Ramos (cell line): ENCODE results near the gene POLN.
"Not testable (repeated sequence)": the region's sequence is repeated elsewhere in the genome, so short reads cannot be mapped to it uniquely, and the experiment has no call there.

Source experiments
- in situ Hi-C: fragments of 300-500 bp; cut with MboI; formaldehyde crosslinking; loops from one replicate; pipeline ENCODE4 v1.14.3; 2022; ENCODE audit warnings: low sequenced_read_pairs; ENCODE audit not compliant: unreplicated experiment

The POLN gene

GRCh38 chr4:2172627-2173231, 69.2 kb downstream of the POLN start:
- in situ Hi-C loops = no loop called here

DNA sequence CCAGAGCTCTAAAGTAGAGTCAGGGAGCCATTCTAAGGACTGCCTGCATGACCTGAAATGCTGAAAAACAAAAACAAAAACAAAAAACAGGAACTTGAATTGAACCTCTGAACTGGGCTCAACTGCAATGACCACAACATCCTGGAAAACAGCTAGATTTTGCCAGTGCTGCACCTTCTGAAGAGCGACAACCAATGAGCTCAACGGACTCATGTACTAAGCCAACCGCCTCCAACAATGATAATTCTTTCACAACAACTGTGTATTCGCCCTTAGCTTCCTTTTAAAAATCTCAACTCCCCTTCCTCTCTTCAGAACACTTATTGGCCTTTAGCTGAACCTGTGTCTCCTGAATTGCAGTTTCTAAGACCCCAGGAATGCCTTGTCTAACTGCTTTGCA, 69.8 kb downstream of the POLN start:
- in situ Hi-C loops = no loop called here

DNA sequence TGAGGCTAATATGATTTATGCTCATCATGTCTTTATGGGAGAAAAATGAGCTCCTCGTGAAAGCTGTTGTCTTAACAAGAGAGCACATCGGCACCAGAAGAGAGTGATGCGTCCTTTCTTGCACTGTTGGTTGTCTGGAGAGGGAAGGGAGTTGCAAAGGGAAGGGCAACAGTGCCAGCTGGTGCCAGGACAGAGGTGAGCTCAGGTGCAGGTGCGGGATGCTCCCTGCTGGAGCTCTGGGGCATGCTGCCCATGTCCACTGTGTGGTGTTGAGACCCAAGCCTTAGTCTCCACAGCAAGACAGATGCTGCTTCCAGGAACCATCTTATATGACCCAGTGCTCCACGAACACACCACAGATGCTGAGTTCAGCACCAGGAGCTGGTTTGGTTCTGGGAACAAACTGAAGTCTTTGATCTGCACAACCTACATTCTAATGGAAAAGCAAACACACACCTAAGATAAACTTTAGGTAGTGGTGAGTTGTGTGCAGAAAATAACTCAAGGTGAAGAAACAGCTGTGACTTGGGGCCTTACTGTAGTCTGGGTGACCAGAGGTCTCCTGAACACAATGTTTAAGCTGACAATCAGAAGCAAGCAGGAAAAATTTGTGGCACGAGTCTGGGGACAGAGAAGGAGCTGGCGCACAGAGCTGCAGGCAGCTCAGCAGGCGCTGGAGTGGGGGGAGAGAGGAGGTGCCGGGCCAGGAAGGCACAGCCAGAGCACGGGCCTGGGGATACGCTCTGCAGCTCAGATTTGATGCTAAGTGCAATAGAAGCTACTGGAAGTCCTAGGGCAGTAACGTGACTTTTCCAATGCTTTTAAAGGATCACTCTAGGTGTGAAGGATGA, 73.2 kb downstream of the POLN start:
- in situ Hi-C loops = no loop called here

- in situ Hi-C loops = no loop called here
These were observed 75.7 kb downstream of the POLN start for GRCh38 chr4:2166253-2166652.

DNA sequence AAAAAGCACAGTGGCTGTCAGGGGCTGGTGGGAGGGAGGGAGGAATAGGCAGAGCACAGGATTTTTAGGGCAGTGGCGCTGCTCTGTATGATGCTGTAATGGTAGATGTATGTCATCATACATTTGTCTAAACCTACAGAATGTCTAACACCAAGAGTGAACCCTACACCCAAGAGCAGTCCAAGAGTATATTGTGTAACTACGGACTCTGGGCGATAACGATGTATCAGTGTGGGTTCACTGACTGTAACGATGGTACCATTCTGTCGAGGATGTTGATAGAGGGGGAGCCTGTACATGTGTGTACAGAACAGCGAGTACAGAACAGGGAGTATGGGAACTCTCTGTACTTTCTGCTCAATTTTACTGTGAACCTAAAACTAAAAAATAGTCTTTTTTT, 76.5 kb downstream of the POLN start:
- in situ Hi-C loops = no loop called here

- in situ Hi-C loops = no loop called here
These were observed 78.6 kb downstream of the POLN start for GRCh38 chr4:2163311-2163821.

- in situ Hi-C loops = not testable (repeated sequence)
These were observed 80.7 kb downstream of the POLN start for GRCh38 chr4:2161092-2161703.

DNA sequence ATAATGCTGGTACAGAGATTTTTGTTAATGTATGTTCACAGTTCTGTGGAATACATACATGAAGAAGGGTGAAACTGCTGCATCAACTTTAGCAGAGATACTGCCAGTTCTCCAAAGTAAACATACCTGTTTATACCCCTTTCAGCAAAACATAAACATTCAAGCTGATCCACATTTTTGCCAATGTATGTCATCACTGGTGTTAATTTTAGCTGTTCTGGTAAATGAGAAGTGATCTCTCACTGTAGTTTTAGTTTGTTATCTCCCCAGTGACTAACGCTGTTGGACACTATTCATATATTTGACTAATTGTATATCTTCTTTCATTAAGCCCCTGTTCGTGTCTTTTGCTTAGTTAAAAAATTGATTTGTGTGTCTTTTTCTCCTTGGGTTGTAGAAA, 82.0 kb downstream of the POLN start:
- in situ Hi-C loops = no loop called here

DNA sequence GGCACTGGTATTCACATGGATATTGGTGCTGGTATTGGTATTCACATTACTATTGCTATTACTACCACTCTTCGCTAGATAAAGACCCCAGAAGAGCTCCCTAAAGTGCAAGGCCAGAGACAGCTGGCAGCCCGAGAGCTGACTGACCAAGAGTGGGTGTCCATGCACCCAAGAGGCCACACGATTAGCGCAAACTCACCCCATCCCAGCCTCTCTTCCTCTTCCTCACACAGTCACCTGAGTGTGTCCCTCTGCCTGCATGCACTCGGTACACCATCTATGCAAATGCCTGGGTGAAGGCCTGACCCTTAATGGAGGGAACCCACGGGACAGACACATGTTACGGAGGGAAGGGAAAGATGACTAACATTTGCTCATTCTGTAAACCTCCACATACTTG, 86.7 kb downstream of the POLN start:
- in situ Hi-C loops = no loop called here

GRCh38 chr4:2154215-2154740, 87.6 kb downstream of the POLN start:
- in situ Hi-C loops = no loop called here

DNA sequence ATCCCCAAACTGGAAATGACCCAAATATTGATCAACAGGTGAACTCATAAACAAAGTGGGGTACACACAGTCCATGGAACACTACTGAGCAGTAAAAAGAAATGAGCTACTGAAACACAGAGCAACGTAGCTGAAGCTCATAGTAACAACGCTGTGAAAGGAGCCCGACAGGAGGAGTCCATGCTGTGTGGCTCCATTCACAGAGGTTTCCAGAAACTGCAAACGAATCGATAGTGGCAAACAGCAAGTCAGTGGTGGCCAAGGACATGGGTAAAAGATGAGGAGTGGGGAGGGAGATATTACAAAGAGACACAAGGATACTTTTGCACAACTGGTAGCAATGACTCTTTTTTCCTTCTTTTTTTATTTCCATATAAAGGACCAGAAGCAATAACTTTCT, 90.4 kb downstream of the POLN start:
- in situ Hi-C loops = no loop called here

DNA sequence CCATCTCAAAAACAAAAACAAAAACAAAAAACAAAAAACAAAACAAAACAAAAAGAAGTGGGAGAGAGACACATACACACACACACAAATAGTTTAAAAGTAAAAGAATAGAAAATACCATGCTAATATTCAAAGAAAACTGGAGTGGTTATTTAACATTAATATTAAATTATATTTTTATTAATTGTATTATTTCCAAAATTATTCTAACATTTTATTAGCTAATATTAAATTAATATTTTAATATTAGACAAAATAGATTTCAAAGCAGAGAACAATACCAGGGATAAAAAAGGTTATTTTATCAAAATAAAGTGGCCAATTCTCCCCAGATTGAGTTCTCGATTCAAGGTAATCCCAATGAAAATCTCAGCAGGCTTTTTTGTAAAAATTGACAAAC, 91.8 kb downstream of the POLN start:
- in situ Hi-C loops = no loop called here

DNA sequence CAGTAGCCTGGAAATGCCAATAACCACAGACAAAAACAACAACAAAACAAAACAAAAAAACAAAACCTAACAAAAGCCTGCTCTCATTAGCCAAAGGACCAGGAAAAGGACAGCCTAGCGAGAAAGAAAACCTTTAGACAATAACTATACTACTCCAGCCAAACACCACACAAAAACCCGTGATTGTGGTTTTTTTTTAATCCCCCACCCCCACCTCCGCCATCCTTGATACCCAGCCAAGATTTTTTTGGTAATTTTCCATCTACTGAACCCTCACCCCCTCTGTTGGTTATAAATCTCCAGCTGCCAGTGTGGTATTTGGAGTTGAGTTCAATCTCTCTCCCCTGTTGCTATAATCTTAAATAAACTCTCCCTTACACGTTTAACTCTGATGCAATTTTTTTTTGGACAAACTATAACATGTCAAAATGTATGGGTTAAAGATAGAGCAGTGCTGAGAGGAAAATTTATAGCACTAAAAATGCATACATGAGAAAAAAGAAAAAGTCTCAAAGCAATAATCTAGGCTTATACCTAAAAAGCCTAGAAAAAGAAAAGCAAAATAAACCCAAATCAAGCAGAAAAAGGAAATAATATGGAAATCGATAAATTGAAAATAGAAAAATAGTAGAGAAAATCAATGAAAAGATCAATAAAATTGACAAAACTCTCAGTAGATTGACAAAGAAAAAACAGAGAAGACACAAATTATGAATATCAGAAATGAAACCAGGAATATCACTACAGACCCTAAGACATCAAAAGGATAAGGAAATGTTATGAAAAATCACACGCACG, 99.1 kb downstream of the POLN start:
- in situ Hi-C loops = no loop called here

- in situ Hi-C loops = no loop called here
These were observed 100.0 kb downstream of the POLN start for GRCh38 chr4:2141762-2142451.

- in situ Hi-C loops = no loop called here
These were observed 100.7 kb downstream of the POLN start for GRCh38 chr4:2141022-2141761.

DNA sequence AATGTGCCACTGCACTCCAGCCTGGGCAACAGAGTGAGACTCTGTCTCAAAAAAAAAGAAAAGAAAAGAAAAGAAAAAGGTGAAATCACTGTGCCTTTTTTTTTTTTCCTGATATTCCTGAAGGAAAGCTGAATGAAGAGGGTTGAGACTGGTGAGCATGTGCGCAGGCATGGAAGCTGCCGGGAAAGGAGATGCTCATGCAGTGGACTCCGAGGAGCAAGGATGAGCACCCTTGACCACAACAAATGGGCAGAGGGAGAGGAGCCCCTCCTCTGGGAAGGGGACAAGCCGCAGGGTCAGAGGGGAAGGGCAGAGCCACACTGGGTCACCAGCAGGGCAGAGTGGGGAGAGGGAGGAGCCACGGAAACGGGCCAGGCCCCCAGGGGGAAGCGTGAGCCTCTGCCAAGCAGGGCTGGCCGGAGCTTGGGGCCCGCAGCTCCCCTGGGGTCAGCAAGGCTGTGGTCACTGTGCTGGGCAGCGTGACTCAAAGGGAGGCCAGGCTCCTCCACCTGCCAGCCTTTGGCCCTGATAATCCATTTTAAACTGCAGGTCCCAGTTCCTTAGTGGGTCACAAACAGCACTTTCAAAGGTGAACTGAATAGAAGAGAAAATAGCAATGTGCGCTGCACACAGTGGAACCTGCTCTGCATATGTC, 102.9 kb downstream of the POLN start:
- in situ Hi-C loops = no loop called here

DNA sequence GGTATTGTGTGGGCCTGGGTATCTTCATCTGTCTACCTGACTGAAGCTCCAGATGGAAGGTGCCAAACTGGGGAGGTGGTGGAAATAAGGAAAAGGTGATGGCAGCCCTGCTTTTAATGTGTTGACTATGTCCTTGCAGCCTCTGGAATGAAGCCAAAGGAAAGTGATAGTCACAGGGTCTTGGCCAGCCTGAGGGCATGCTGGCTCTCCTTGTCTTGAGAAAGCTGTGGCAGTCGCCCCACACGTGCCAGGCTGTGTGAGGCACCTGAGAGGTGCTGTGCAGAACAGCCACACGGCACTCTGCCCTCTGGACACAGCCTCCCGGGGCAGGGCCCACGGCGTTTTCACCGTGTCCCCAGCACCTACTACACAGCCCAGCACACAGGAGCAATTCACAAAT, 105.2 kb downstream of the POLN start:
- in situ Hi-C loops = no loop called here

DNA sequence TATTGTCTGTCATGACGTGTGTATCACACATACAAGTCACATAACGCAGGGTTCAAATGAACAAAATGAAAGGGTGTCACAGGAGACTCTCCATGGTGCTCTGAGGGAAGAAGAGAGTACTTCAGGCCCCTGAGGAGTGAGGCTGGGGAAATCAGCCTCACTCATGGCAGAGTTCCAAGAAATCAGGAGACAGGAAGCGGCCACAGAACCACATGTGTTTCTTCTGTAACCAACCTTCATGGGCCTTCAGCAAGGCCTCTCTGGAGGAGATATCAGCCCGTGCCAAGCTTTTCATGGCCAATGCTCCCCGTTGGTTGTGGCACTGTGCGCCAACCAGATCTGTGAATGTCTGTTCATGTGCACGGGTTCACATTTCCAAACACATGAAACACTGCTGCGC, 106.8 kb downstream of the POLN start:
- in situ Hi-C loops = no loop called here

GRCh38 chr4:2132438-2132837, 109.5 kb downstream of the POLN start:
- in situ Hi-C loops = no loop called here
